Activated CD8-positive, alpha-beta memory T cell treated with anti-CD3 and anti-CD28 coated beads, Interleukin-2, amount 50 U/mL, for 48 hours (primary cell): ENCODE results near the gene DCUN1D4.
A peak's percentile ranks its signal among the peaks of the same experiment; 100 is the strongest.

Experiments used
- DNase-seq: peaks from one replicate; pipeline ENCODE4 v3.0.0-alpha.2; 2020

Gene DCUN1D4

DNA sequence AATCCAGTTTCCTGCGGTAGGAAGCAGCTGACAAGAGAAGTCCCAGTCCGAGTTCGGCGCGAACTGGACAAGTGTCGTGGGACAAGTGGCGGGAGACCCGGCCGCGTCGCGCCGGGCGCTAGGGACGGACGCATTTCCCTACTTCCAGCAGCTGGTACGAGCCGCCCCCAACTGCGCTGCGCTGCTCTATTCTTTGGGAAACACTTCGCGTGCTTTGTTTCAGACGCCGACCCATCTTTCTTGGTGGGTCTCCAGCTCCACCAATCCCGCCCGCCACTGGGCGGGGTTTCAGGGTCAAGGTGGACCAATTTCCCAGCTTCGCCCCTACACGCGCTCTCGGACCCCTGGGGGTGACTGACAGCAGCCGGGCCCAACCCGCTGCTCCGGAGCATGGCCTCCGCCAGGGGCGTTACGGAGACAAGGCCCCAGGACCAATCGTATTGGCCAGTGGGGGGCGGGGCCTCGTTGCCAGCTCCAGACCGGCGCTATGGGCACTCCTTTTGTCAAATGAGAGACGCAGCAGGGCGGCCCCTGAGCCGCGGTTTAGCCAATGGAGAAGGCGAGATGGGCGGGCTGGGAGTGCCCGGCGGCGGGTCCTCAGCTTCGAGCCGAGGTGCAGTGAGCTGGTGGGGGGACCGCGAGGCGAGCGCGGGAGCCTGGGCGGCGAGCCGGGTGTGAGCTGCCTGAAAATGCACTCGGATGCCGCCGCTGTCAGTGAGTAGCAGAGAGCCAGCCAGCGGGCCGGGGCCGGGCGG, at the start of gene DCUN1D4:
TSS of gene DCUN1D4 (plus strand) at position 600 of the 755 bp plus-strand sequence. CDS start at position 690, 90 bp downstream.
- peak; percentile 97 for DNase-seq

DNA sequence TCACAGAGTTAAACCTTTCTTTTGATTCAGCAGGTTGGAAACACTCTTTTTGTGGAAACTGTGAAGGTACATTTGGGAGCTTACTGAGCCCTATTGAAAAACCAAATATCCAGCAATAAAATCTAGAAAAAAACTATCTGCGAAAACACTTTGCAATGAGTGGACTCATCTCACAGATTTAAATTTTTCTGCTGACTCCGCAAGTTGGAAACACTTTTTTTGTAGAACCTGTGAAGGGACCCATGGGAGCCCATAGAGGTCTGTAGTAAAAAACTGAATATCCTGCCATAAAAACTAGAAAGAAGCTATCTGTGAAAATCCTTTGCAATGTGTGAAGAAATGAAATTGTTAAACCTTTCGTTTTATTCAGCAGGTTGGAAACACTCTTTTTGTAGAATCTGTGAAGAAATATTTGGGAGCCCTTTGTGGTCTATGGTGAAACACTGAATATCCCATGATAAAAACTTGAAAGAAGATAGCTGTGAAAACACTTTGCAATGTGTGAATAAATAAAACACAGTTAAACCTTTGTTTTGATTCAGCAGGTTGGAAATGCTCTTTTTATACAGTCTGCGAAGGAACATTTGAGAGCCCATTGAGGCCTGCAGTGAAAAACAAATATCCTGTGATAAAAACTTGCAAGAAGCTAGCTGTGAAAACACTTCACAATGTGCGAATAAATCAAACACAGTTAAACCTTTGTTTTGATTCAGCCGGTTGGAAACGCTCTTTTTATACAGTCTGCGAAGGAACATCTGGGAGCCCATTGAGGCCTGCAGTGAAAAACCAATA, 22.3 kb upstream of the DCUN1D4 start:
- DNase-seq, result no peak

DNA sequence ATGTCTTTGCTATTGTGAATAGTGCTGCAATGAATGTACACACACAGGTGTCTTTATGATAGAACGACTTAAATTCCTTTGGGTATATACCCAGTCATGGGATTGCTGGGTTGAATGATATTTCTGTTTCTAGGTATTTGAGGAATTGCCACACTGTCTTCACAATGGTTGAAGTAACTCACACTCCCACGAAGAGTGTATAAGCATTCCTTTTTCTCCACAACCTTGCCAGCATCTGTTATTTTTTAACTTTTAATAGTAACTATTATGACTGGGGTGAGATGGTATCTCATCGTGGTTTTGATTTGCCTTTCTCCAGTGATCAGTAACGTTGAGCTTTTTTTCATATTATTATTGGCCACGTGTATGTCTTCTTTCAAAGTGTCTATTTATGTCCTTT, 17.6 kb upstream of the DCUN1D4 start:
- DNase-seq, result no peak

DNA sequence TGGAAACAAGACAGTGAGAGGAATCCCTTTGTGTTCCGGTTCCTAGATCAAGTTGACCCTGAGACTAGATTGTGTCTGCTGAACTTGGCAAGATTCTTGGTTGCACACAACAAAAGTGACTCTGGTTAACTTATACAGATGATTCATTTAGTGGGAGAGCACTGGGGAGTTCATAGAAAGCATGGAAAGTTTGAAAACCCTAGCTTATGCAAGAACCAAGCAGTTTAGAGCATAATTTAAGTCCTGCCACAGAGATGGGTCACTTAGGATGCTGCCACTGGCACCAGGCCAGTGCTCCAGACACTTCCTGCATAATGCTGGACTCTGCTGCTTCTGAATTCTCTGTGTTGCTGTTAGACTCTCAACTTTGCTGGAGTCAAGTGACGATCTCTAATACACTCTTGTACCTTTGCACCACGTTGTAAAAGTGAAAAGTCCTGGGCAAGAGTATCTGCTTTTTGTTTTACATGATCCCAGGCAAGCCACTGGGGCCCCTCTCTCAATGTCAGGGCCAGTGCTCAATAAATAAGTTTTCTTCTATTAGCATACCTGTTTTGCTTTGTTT, 12.7 kb upstream of the DCUN1D4 start:
- no peak for DNase-seq

DNA sequence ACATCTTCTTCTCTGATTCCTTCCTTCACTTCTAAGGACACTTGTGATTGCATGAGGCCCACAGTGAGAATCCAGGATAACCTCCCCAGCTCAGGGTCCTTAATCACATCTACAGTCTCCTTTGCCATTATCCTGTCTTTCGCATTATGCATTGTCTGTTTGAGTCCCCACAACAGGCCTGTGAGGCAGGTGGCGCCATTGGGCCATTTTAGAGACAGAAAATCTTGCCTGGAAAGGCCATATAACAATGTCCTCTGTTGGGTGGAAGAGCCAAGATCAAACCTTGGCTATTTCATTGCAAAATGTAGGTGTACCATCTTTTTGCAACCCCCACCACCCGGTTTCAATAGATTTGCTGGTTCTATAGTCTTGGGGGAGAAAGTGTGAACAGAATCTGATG, 11.8 kb upstream of the DCUN1D4 start:
- DNase-seq, result peak; percentile 64

DNA sequence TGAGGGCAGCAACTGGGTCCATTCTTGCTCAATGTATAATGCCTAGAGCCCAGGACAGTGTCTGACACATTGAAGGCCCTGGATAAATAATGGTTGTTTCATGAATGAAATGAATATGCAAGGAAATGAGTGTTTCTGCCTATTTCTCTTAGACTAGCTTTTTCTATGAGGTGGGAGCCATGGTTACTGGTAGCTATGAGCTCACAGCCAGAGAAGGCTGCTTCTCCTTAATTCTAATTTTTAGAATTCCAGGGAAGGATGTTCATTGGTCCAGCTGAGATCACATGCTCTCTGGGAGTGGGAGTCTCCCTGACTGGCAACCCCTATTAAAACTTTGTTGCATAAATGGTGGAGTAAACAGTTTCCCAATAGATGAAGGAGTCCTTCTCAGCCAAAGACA, 9.7 kb upstream of the DCUN1D4 start:
- DNase-seq, result no peak

DNA sequence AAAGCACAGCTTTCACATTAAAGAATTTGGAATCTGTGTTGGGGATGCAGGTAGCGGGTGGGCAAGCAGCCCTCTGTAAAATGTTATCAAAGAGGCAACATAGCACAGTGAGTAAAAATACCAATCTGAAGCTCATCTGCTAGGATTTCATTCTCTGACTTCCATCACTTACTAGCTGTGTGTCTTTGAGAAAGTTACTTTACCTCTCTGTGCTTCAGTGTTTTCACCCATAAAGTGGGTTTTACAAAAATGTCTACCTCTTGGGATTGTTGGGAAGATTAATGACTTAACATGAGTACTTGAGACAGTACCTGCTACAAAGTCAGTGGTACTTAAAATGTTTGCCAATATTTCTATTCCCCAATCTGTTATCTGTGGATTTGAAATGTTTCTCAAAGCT, 7.9 kb upstream of the DCUN1D4 start:
- no peak for DNase-seq

DNA sequence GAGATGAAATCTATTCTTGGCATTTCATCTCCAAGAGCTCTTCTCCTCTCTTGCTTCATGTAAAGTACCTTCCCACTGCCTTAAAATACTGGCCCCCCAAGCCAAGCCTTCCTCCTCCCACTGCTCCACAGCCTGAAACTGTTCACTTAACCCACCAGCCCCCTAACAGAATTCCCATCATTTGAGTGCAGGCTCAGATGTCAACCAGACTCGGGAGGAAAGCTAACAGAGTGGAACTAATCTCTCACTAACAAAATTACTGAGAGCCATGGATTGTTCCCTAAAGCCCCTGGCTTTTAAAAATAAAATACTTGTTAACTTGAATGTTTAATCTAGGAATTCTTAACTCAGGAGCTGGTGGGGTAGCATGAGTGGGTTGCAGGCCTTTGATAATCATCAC, 7.1 kb upstream of the DCUN1D4 start:
- DNase-seq, result no peak

DNA sequence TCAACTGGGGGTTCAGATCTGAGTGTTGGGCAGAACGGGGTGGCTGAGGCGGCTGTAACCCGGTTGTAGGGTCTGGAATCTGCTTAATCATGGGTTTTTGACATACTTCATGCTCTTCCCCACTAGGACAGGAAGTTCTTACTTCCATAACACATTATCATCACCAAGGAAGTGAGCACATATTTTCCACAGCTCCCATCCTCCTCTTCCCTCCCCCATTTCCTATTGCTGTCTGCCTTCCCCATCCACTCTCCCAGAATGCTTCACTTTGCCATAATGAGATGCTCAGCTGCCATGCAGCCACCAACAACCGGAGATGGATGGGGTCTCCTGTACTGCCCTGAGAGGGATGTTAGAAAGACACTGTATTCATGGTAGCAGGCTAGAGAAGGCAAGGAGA, 6.4 kb upstream of the DCUN1D4 start:
- no peak for DNase-seq

DNA sequence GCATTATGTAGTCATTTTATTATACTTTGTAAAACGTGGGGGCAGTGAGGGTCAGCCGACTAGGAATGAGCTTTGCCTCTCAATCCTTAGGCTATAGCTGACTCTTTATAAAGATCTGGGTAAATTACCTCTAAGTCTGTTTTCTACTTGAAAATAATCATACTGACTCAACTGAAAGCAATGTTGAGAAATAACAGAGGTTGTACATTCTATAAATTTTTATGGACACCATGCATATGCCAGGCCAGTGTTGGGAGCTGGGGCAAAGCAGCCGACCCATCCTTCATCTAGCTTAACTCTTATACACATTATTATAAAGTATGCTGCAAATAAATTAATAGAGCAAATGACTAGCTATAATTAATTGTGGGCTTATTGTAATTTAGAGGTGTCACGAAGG, 2.2 kb upstream of the DCUN1D4 start:
- DNase-seq, result no peak

DNA sequence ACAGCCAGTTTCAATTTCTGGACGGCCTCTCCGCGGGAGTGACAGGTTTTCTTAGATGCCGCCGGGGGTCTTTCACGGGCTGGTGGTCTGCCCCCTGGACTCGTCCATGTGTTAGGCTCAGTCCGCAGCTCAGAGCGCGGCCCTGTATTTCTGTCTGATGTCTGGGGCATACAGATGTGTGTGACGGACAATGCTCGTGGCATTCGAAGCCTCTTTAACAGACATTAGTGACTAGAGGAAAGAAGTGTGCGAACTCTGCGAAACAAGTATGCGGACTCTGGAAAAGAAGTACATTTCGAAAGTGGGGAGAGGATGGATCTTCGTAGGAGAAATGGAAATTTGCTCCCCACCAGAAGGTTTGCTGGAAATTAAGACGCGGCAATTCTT, 793 bp upstream of the DCUN1D4 start:
- DNase-seq, result no peak

DNA sequence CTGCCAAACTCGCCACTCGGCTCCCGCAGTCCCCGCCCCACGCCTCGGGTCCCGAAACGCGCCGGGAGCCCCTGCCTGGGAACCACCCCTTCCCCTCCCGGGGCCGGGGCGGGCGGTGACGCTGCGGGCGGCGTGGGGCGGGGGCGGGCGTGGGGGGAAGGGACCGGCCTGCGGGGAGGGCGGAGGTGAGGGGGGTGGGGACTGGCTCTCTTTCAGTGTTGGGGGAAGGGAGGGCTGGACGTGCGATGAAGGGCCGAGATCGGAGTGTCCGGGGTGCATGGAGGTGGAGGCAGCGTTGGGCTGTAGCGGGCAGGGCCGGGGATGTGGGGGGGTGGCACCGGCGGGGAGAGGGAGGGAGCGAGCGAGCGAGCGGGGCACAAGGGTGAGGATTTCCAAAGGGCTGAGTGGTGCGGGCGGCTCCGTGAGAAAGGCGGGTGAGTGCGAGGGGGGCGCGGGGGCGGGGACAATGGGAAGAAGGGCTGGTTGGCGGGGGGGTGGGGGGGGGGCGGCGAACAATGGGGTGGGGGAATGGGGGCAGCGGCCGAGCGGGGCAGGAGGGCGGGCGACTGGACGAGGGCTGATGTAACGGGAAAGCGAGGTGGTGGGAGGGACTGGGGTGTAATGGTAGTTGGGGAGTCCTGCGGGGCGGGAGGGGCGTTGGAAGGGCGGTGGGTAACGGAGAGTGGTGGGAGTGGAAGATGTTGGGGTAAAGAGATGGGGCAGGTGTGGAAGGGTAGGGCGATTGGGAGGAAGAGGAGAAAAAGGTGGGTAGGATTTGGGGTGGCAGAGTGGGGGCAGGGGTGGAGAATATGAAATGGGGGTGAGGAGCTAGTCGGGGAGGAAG, 578 bp downstream of the DCUN1D4 start:
- peak; percentile 77 for DNase-seq

DNA sequence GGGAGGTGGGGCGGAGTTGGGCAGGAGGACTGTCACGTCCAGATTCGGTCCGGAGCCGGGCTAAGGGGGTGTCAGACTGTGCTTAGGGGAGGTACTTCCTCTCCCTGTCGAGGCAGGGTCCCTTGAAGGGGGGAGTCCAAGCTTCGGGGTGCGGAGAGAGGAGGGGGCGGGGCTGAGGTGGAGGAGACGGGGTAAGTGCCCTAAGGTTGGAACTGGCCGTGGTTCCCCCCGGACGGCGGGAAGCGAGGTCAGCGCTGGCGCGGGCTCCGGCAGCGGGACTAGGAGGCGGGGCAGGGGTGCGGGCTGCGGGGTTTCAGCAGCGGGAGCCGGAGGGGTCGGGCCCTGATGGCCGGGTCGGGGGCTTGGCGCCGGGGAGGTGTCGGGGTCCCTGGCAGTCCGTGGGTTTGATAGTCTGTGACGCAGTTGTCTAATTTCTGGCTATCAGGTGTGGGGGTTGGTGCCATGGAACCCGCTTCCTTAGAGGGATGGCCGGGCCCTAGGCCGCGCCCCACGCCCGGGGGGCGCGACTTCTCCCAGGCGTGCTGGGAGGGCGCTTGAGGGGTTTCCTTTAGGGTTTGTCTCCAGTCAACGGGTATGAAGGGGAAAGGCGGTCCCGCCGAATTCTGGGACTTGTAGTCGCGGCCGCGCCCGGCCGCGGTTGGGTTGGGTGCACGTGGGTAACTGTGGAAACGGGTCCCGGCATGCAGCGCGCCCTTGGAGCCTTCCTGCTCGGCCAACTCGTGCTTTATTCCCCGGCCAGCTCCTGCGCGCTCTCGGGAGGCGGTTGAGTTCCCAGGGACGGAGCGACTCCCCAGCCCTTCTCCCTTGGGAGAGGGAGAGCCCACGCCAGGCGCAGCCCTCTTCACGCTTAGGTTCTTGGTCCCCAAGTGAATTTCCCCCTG, 1.5 kb downstream of the DCUN1D4 start:
- DNase-seq, result peak; percentile 89

DNA sequence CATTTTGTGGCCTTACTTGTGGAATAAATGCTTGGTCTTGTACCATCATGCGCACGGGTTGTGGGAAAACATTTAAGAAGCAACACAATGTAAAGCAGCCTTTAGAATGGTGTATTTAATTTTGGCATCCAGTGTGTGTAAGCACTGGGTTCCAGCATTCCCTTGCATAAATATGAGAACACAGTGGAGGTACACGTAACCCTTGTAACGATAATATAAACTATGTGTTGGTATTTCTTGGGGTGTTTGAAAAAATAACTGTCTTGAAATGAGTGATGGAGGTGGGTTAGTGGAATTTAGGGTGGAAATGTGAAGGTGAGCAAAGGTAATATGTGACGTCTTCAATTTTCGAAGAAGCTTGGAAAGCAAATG, 2.1 kb downstream of the DCUN1D4 start:
- DNase-seq, result no peak

DNA sequence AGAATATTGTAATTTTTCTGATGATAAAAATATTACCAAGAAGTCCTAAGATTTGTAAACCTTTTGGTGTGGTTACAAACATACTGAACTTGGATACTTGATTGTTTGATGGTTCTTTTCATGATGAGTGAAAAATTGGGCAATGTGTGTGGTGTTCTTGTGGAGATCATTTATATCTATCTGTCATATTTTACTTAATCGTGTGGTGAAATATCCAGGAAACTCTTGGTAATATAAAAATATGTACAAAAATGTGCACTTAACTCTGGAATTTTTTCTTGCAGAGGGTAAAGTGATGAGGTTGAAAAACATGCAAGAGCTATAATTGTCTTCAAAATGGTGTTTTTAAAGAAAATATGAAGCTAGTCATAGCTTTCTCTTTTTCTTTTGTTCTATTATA, 2.8 kb downstream of the DCUN1D4 start:
- DNase-seq, result no peak

DNA sequence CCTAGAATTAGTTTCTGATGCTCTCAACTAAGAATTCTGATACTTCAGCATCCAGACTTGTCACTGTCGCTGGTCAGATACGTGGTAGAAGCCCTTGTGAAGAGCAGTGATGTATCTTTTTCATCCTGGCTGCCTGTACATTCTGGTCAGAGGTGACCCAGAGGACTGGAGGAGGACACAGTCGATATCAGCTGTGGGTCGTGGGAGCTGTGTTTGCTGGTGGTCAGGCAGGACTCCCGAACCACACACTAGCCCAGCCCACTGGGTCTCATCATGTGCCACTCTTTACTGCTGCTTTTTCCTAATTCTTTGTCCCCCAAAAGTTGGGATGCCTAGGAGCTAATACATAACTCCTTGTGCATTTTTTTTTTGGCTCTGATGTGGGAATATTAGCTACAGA, 6.5 kb downstream of the DCUN1D4 start:
- no peak for DNase-seq

DNA sequence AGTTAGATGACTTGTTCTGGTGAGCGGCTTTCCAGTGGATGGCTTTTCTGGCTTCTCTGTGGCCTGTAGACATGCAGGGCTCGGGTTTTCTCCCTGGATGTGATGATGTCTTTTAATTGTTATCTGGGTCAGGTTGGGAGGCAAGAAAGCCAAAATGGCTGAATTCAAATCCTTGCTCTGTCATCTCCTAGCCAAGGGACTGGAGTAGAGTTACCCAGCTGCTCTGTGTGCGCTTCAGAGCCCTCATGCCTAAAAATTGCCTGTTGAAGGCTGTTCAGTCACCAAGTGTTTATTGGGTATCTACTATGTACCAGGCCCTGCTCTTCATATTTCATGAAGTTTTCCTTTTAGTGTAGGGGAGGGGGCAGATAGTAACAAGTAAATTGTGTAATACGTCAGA, 7.3 kb downstream of the DCUN1D4 start:
- DNase-seq, result no peak

DNA sequence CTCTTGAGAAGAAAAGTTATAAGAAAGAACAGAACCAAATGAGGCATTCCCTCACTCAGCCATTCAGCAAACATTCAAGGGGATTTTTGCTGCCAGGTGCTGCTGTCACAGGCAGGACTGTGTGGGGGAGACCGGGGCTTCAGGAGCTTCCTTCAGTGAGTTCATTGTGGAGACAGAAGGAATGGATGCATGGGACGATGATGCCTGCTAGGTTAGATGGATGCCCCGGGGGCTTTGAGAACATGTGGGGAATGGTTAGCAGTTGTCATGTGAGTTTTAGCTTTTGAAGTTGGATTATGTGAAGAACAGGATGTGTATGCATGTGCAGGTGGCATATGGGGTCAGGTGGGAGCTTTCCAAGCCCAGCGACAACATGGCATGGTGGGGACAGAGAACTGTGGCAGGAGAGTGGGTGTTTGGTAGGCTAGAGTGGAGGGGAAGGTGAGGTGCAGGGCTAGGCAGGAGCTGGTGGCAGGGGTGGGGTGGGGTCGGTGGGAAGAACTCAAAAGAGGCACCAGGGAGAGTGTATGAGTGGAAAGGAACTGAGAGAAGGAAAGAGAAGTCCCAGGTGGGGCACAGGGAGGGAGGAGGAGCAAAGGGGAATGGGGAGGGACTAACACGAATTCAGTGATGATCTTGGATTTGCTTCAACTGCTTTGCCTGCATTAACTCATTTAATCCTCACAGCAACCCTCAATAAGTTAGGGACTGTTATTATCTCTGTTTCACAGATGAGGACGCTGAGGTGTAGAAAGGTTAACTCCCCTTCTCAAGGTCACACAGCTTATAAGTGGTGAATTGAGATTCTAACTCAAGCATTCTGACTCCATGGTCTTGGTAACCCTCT, 8.4 kb downstream of the DCUN1D4 start:
- no peak for DNase-seq

DNA sequence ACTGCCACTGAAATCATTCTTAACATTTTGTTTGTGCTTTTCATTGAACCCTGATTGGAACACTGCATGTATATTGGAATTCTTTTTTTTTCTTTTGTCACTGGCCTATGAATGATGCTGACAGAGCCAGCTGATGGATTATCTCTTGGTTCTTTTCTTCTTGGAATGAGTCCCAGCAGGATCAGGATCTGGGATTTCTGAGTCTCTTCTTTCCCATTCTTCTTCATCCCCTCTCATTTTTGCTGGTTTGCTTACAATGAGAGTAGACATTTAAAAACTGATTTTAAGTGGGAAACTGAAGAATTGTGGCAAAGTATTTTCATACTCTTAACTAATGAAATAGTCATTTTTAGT, 9.0 kb downstream of the DCUN1D4 start:
- no peak for DNase-seq

DNA sequence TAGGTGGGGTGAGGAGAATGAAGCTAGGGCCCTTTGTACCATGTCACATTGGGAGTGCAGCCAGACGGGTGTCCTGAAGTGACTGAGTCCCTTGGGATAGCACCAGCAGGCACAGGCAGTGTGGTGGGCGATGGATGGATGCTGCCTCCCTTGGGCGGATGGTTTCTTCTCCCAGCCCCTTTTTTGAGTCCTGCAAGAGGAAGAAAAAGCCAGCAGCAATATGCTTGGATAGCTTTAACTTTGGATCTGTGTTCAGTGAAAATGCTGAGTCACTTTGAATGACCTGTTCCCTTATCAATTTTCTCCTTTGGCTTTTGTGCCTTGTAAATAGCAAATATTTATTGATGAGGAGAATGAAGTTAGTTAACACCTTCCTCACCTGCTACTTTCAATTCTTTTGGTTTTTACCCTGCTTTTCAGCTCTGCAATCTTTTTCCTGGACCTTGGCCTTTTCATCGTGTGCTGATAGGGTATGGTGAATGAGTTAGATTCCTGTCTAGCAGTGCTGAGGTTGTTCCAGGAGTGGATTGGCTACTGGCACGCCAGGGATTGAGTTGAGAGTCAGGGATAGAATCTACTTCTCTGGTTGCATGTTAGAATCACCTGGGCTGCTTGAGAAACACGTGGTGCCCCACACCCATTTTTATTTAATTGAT, 10.2 kb downstream of the DCUN1D4 start:
- DNase-seq, result no peak

DNA sequence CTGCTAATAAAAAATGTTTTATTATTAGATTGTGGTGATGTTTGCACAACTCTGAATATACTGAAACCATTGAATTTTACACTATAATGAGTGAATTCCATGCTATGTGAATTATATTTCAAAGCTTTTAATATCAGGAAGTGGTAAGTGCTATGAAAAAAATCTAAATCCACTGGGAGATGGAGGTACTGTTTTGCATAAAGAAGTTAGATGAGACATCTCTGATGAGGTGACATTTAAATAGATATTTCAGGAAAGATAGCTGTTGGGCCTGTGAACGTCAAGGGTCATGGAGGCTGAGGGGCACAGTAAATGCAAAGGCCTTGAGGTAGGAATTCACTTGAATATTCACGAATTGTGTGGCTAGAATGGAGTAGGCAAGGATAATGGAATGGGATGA, 12.3 kb downstream of the DCUN1D4 start:
- DNase-seq, result no peak
